H1 (cell line): ENCODE results near the gene DPM3. TPM values are rescaled to one million over a fixed set of nuclear protein-coding genes. Genes with fewer than 3 reads are reported as not detected.

ENCODE experiments used
- KDM1A ChIP-seq: fragments of 200-600, 300-600 bp; sonication (generic); IDR thresholded peaks from 2 replicates; pipeline ENCODE4 v1.7.1; 2016; ENCODE audit warnings: mild to moderate bottlenecking, low read length, borderline replicate concordance
- TAF1 ChIP-seq: IDR thresholded peaks from 2 replicates; pipeline ENCODE4 v1.6.1; 2011; ENCODE audit warnings: mild to moderate bottlenecking, low read depth, low read length
- polyA plus RNA-seq, 7 experiments: library from polyadenylated mRNA; depleted of rRNA in 3 of 7; stranded (reverse) in 5 of 7; unstranded in 2 of 7; fragments of >200 nt in 5 of 7; fragments of 200-250 nt in 2 of 7; gene quantifications; 1 replicate in 5 of 7; 2 replicates in 1 of 7; 4 replicates in 1 of 7; pipeline versions ENCODE4 v1.2.1 to v1.2.3, GENCODE V29; 2011 to 2013; ENCODE audit warnings: missing spikeins in 2 of 7, mixed read lengths in 2 of 7
- total RNA-seq: library from RNA; stranded (reverse); fragmentation: NEBNext Ultra II Directional; extraction: Animal tissue kit (Norgen Biotek cat#: 25700); gene quantifications from 2 replicates; pipeline ENCODE4 v1.2.1, GENCODE V29; 2021

DPM3 gene
- total and polyA plus RNA-seq, 2 of the 8 experiments (the other 6 are each of a cell fraction or from before 2014, with no cell fraction given), result 44.8 to 227 TPM

DNA sequence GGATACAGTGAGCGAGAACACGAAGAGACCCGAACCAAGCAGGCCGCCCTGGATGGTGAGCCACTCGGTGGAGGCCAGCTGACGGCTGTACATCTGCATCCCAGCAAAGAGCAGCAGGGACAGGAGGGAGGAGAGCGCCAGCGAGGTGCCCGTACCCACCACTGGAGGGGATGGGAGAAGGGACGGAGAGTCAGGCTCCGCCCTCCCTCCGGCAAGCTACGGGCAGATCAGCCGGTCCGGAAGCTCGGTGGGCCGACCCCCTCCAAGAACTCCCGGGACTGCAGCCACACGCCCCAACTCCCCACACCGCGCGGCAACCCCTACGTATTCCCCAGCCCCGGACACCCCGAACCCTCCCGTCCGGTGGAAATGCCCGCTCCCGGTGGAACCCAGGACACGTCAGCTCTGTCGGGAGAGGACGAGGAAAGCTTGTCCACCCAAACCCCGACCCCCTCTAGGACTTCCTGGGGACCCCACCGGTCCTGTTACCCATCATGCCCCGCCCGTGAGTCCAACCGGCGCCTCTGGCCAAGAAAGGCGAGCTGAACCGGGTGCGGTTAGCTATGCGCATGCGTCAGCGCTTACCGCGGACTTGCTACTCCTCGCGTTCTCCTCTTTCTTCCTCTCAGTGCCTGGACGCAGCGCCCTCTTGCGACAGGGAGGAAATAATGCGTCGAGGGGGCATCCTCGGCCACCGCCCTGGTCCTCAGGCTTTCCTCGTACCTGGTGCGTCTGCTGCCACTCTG is 32.6 kb upstream of the DPM3 start, which contains the start of gene KRTCAP2 (continued):
- TF ChIP-seq TAF1, result peak; percentile 52
- TF ChIP-seq KDM1A, result no peak
